H1 (cell line): ENCODE results near the gene LRRC30. TPM values are rescaled to one million over a fixed set of nuclear protein-coding genes. Genes with fewer than 3 reads are reported as not detected.

Source experiments
- ASH2L ChIP-seq: fragments of 200-600, 300-600 bp; sonication (generic); IDR thresholded peaks from one replicate; pipeline ENCODE4 v1.7.1; 2017; ENCODE audit warnings: low read length
- BACH1 ChIP-seq: IDR thresholded peaks from 2 replicates; pipeline ENCODE4 v1.6.1; 2012; ENCODE audit warnings: low read length, improper control_type of control experiment
- CBX8 ChIP-seq: fragments of 300-800, 300-1000 bp; sonication (generic); IDR thresholded peaks from 2 replicates; pipeline ENCODE4 v1.7.1; 2016; ENCODE audit warnings: low read depth, low read length, borderline replicate concordance
- NRF1 ChIP-seq: IDR thresholded peaks from 2 replicates; pipeline ENCODE4 v1.6.1; 2011; ENCODE audit warnings: mild to moderate bottlenecking, low read depth, low read length, improper control_type of control experiment
- SIX5 ChIP-seq: IDR thresholded peaks from 2 replicates; pipeline ENCODE4 v1.6.1; 2011; ENCODE audit warnings: mild to moderate bottlenecking, low read depth, low read length
- SP1 ChIP-seq: IDR thresholded peaks from 2 replicates; pipeline ENCODE4 v1.6.1; 2011; ENCODE audit warnings: low read depth, low read length
- SP4 ChIP-seq: IDR thresholded peaks from 2 replicates; pipeline ENCODE4 v1.6.1; 2012; ENCODE audit warnings: low read length, inconsistent platforms
- SUZ12 ChIP-seq: fragments of 200-600 bp; sonication (generic); IDR thresholded peaks from 2 replicates; pipeline ENCODE4 v1.6.1; 2012; ENCODE audit warnings: mild to moderate bottlenecking, inconsistent platforms, low read length, moderate library complexity, mixed read lengths
- TAF1 ChIP-seq: IDR thresholded peaks from 2 replicates; pipeline ENCODE4 v1.6.1; 2011; ENCODE audit warnings: mild to moderate bottlenecking, low read depth, low read length
- TEAD4 ChIP-seq: IDR thresholded peaks from 2 replicates; pipeline ENCODE4 v1.6.1; 2012; ENCODE audit warnings: low read depth, low read length, inconsistent platforms, mixed read lengths
- polyA plus RNA-seq, 7 experiments: library from polyadenylated mRNA; depleted of rRNA in 3 of 7; stranded (reverse) in 5 of 7; unstranded in 2 of 7; fragments of >200 nt in 5 of 7; fragments of 200-250 nt in 2 of 7; gene quantifications; 1 replicate in 5 of 7; 2 replicates in 1 of 7; 4 replicates in 1 of 7; pipeline versions ENCODE4 v1.2.1 to v1.2.3, GENCODE V29; 2011 to 2013; ENCODE audit warnings: missing spikeins in 2 of 7, mixed read lengths in 2 of 7
- total RNA-seq: library from RNA; stranded (reverse); fragmentation: NEBNext Ultra II Directional; extraction: Animal tissue kit (Norgen Biotek cat#: 25700); gene quantifications from 2 replicates; pipeline ENCODE4 v1.2.1, GENCODE V29; 2021

The LRRC30 gene
- total and polyA plus RNA-seq, 2 of the 8 experiments (the other 6 are each of a cell fraction or from before 2014, with no cell fraction given): not detected

GRCh38 chr18:7248877-7249276, 18.0 kb downstream of the LRRC30 start (continued):
- no peak for TF ChIP-seq SUZ12
- no peak for TF ChIP-seq ASH2L
- no peak for TF ChIP-seq TAF1
- no peak for TF ChIP-seq CBX8
- TF ChIP-seq SP1: no peak
- TF ChIP-seq BACH1: no peak
- no peak for TF ChIP-seq TEAD4
- TF ChIP-seq SP4: no peak
- no peak for TF ChIP-seq NRF1
- TF ChIP-seq SIX5: no peak
